ENCODE data around the gene LRRN2. TPM values are rescaled to one million over a fixed set of nuclear protein-coding genes. Genes with fewer than 3 reads are reported as not detected.

Gene LRRN2
- total RNA-seq, 2 donors from 2014 or later: 11.4 to 16.2 TPM

GRCh38 chr1:204647114-204647804 is 38.3 kb downstream of the LRRN2 start:
- WGBS, 2 experiments (ENCODE audit: insufficient coverage in 1 of 2, insufficient read length in 1 of 2): 20 to 25% methylated on average over 2 of the region's 2 CpGs
- peak; percentile 87 for DNase-seq
- Mint-ChIP-seq H3K27me3 (ENCODE audit: insufficient read depth) (no peaks in the 10 kb centered on the region), H3K4me3 (no peak overlapping the region), H3K9me3 (no peaks in the 10 kb centered on the region), H3K36me3 (ENCODE audit: low read depth) (no peaks in the 10 kb centered on the region), H3K4me1 (peaks cover 29% of the 10 kb centered on the region), H3K27ac (peak overlapping the region; percentile 93)
- Histone ChIP-seq H3K4me3 (ENCODE audit: low read length) (no peak overlapping the region), H3K9me3 (ENCODE audit: control insufficient read depth, low read length) (no peaks in the 10 kb centered on the region), H3K36me3 (ENCODE audit: control insufficient read depth, insufficient read depth, low read length) (no peaks in the 10 kb centered on the region), H3K9ac (ENCODE audit: extremely low read depth, low read length, poor library complexity, severe bottlenecking) (no peak overlapping the region), H3K27me3 (ENCODE audit: control insufficient read depth, insufficient read depth, low read length, poor library complexity, severe bottlenecking) (no peaks in the 10 kb centered on the region), H3K4me1 (ENCODE audit: control insufficient read depth, insufficient read depth, low read length) (no peaks in the 10 kb centered on the region), H3K27ac (ENCODE audit: low read depth, low read length) (no peak overlapping the region)
- no peak for TF ChIP-seq CTCF (conservative IDR thresholded peaks at IDR 0.05)

- TF ChIP-seq CTCF (conservative IDR thresholded peaks at IDR 0.05): no peak
- Mint-ChIP-seq H3K4me1 (peaks cover 16% of the 10 kb centered on the region), H3K27me3 (ENCODE audit: insufficient read depth) (no peaks in the 10 kb centered on the region), H3K4me3 (no peak overlapping the region), H3K9me3 (no peaks in the 10 kb centered on the region), H3K36me3 (ENCODE audit: low read depth) (no peaks in the 10 kb centered on the region), H3K27ac (no peak overlapping the region)
- Histone ChIP-seq H3K27me3 (ENCODE audit: control insufficient read depth, insufficient read depth, low read length, poor library complexity, severe bottlenecking) (no peaks in the 10 kb centered on the region), H3K9me3 (ENCODE audit: control insufficient read depth, low read length) (no peaks in the 10 kb centered on the region), H3K4me1 (ENCODE audit: control insufficient read depth, insufficient read depth, low read length) (no peaks in the 10 kb centered on the region), H3K4me3 (ENCODE audit: low read length) (no peak overlapping the region), H3K9ac (ENCODE audit: extremely low read depth, low read length, poor library complexity, severe bottlenecking) (no peak overlapping the region), H3K27ac (ENCODE audit: low read depth, low read length) (no peak overlapping the region), H3K36me3 (ENCODE audit: control insufficient read depth, insufficient read depth, low read length) (no peaks in the 10 kb centered on the region)
- WGBS, 2 experiments (ENCODE audit: insufficient coverage in 1 of 2, insufficient read length in 1 of 2): 86 to 95% methylated on average over 2 to 3 of the region's 3 CpGs
- DNase-seq: no peak
Observed at GRCh38 chr1:204645666-204646065, 39.9 kb downstream of the LRRN2 start.

- H3K9ac ChIP-seq (ENCODE audit: extremely low read depth, low read length, poor library complexity, severe bottlenecking): no peak overlapping the region
- no peak for DNase-seq
- no peak overlapping the region for H3K4me3 Mint-ChIP-seq
- H3K4me3 ChIP-seq (ENCODE audit: low read length): no peak overlapping the region
- H3K9me3 ChIP-seq (ENCODE audit: control insufficient read depth, low read length): peaks cover under 1% of the 10 kb centered on the region
- H3K4me1 ChIP-seq (ENCODE audit: control insufficient read depth, insufficient read depth, low read length): no peaks in the 10 kb centered on the region
- no peaks in the 10 kb centered on the region for H3K36me3 ChIP-seq (ENCODE audit: control insufficient read depth, insufficient read depth, low read length)
- H3K27ac Mint-ChIP-seq: no peak overlapping the region
- H3K36me3 Mint-ChIP-seq (ENCODE audit: low read depth): peaks cover 2% of the 10 kb centered on the region
- H3K9me3 Mint-ChIP-seq: peaks cover 3% of the 10 kb centered on the region
- 93 to 94% methylated on average over 2 to 3 of the region's 3 CpGs for WGBS, 2 experiments (ENCODE audit: insufficient coverage in 1 of 2, insufficient read length in 1 of 2)
- H3K27ac ChIP-seq (ENCODE audit: low read depth, low read length): no peak overlapping the region
- no peaks in the 10 kb centered on the region for H3K27me3 Mint-ChIP-seq (ENCODE audit: insufficient read depth)
- H3K4me1 Mint-ChIP-seq: peaks cover 14% of the 10 kb centered on the region
- TF ChIP-seq CTCF (conservative IDR thresholded peaks at IDR 0.05): no peak
- H3K27me3 ChIP-seq (ENCODE audit: control insufficient read depth, insufficient read depth, low read length, poor library complexity, severe bottlenecking): no peaks in the 10 kb centered on the region
Observed at GRCh38 chr1:204645251-204645650, 40.3 kb downstream of the LRRN2 start.
